ENCODE data around the gene TMEM254.
"Not testable (repeated sequence)": the region's sequence is repeated elsewhere in the genome, so short reads cannot be mapped to it uniquely, and the experiment has no call there.

TMEM254 gene

DNA sequence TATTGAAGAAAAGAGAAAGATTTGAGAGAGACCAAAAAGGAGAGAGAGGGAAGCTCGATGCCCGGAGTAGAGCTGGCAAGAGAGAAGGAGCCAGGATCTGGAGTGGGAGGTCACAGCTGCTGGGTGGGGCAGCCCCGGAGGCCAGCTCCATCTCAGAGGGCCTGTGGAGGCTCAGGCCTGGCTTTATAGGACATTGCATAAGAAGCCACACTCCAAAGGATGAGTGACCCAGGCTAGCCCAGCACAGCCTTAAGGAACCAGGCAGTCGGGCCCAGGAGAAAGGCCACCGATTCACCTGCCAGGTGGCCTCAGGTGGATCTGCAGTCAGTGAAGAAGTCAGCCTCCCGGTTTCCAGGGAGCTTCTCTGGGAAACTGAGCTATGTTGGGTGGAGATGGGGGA, 54.7 kb downstream of the TMEM254 start:
- no peaks in the 10 kb centered on the region for H3K9me3 Mint-ChIP-seq
- no peak overlapping the region for H3K4me3 Mint-ChIP-seq
- no peak for DNase-seq
- H3K36me3 Mint-ChIP-seq = no peaks in the 10 kb centered on the region
- CTCF ChIA-PET = interaction anchor here (1.1 to 1.4 kb wide), 2 partner anchors 10 to 75 kb away, joined by 3 to 5 read pairs; no protein-coding TSS in a partner anchor
- H3K27me3 Mint-ChIP-seq = peaks cover 59% of the 10 kb centered on the region
- no peak overlapping the region for H3K27ac Mint-ChIP-seq
- no peaks in the 10 kb centered on the region for H3K4me1 Mint-ChIP-seq

DNA sequence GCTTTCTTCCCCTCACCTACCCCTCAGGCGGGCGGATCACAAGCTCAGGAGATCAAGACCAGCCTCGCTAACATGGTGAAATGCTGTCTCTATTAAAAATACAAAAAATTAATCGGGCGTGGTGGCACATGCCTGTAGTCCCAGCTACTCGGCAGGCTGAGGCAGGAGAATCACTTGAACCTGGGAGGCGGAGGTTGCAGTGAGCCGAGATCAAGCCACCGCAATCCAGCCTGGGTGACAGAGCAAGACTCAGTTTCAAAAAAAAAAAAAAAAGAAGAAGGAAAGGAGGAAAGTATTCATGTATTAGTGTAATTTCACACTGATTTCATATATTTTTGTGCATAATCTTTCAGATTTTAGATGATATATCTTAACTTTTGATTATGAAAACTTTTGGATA, 55.2 kb downstream of the TMEM254 start:
- H3K9me3 Mint-ChIP-seq, H3K27ac Mint-ChIP-seq, H3K4me1 Mint-ChIP-seq, DNase-seq, H3K4me3 Mint-ChIP-seq, H3K36me3 Mint-ChIP-seq: not testable (repeated sequence)
- H3K27me3 Mint-ChIP-seq = peaks cover 62% of the 10 kb centered on the region
- CTCF ChIA-PET = interaction anchor here (1.1 to 1.4 kb wide), 2 partner anchors 10 to 75 kb away, joined by 3 to 5 read pairs; no protein-coding TSS in a partner anchor

DNA sequence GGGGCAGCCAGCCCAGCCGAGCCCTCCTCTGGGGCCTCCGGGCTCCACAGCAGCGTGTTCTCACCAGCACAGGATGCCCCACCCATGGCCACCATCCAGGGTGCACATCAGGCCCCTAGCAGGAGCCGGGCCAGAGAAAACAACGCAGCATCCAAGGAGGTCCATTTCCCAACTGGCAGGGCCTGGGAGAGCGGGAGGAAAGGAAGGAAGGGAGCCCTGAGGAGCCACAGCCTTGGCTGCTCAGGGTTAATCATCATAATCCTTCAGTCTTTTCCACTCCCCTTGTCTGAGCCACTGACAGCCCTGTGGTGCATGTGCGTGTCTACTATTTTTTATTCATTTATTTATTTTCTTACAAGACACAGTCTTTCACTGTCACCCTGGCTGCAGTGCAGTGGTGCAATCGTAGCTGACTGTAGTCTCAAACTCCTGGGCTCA, 57.7 kb downstream of the TMEM254 start:
- no peaks in the 10 kb centered on the region for H3K9me3 Mint-ChIP-seq
- no peak for DNase-seq
- no peak overlapping the region for H3K27ac Mint-ChIP-seq
- H3K36me3 Mint-ChIP-seq = no peaks in the 10 kb centered on the region
- CTCF ChIA-PET = no interaction called here
- no peak overlapping the region for H3K4me3 Mint-ChIP-seq
- H3K4me1 Mint-ChIP-seq = no peaks in the 10 kb centered on the region
- peaks cover 72% of the 10 kb centered on the region for H3K27me3 Mint-ChIP-seq

DNA sequence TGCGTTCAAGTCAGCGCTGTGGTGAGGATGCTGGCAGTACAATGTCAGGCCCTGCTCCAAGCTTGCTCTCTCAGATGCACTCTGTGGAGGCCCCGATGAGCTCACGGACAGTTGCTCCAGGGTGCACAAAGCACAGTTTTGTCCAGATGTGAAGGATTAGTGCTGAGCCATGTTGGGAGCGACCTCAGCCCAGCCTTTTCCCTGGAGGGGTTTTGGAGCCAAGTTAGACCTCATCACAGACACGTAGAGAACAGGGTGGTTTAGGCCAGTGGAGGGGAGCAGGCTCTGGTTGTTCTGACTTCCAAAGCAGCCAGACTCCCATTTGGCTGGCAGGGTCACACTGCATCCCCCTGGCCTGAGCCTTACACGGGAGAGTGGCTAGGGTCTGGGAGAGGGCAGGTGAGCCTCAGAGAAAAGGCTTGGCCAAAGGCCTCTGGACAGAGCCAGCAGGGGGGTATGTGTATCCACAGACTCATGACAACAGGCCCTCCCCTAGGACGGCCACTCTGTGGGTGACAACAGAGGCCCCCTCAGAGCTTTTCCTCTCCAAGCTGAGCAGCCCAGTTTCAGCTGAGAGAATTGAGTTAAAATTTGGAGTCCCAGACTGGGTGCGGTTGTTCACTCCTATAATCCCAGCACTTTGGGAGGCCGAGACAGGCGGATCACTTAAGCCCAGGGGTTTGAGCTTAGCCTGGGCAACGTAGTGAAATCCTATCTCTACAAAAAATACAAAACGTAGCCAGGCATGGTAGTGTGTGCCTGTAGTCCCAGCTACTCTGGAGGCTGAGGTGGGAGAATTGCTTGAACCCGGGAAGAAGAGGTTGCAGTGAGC, 58.8 kb downstream of the TMEM254 start:
- no peaks in the 10 kb centered on the region for H3K9me3 Mint-ChIP-seq
- H3K27me3 Mint-ChIP-seq = peaks cover 70% of the 10 kb centered on the region
- no peak for DNase-seq
- H3K4me3 Mint-ChIP-seq = no peak overlapping the region
- H3K27ac Mint-ChIP-seq = no peak overlapping the region
- CTCF ChIA-PET = interaction anchor here (0.7 to 1.3 kb wide), 2 partner anchors 17 to 85 kb away, joined by 3 read pairs; no protein-coding TSS in a partner anchor
- no peaks in the 10 kb centered on the region for H3K36me3 Mint-ChIP-seq
- H3K4me1 Mint-ChIP-seq = no peaks in the 10 kb centered on the region

DNA sequence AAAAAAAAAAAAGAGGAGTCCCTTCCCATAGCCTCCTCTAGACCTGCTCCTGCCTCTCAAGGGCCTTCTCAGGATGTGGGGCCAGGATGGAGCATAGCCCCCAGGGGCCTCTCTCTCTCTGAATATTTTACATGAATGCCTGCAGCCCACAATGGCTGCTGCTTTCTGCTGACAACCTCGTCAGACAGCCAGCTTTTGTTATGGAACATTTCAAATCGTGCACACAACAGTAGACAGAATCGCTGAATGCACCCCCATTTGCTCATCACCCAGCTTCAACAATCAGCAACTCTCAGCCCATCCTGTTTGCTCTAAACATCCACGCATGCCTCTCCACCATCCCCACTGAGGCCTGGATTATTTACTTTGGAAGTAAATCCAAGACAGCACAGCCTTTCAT, 59.5 kb downstream of the TMEM254 start:
- Mint-ChIP-seq H3K27me3 (peaks cover 64% of the 10 kb centered on the region), H3K9me3 (no peaks in the 10 kb centered on the region), H3K27ac (no peak overlapping the region), H3K4me1 (no peaks in the 10 kb centered on the region), H3K36me3 (no peaks in the 10 kb centered on the region), H3K4me3 (no peak overlapping the region)
- CTCF ChIA-PET = interaction anchor here (0.7 to 1.3 kb wide), 3 partner anchors 18 to 85 kb away, joined by 3 read pairs; no protein-coding TSS in a partner anchor
- no peak for DNase-seq

DNA sequence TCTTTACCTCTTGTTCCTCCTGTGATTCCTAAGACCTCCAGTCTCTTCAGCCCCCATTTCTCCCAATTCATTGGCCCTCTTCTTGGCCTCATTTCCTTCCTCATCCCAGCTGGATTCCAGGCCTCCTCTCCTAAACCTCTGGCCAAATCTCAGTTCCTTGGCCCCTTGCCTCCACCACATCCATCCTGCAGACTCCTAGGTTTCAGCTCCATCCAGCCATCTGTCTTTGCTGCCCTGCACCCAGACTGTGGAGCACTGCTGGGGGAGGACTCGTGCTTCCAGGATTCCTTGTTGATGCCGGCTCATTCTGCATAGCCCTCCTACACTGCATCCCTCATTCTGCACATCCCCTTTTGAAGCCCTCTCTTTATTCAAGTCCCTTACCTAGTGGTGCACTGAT, 60.8 kb downstream of the TMEM254 start:
- CTCF ChIA-PET = no interaction called here
- Mint-ChIP-seq H3K4me3 (no peak overlapping the region), H3K27ac (no peak overlapping the region)

DNA sequence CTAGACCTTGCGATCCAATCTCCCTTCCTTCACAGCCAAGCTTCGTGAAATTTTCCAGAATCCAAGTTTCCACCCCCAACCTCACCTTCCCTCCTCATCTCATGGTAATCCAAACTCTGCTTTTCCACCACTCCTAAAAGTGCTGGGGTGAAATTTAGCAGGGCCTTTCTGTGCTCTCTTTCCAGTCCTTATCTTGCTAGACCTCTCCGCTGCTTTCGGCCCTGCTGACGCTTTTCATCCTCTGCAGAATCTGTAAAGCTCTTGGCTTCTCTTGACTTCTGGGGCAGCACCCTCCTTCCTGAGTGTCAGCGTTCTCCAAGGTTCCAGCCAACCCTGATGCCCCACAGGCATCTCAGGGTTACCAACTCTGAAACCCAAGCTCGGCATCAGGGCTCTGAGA, 61.8 kb downstream of the TMEM254 start:
- CTCF ChIA-PET = interaction anchor here (1.0 to 1.1 kb wide), 2 partner anchors 17 to 82 kb away, joined by 3 to 4 read pairs; no protein-coding TSS in a partner anchor
- peaks cover 49% of the 10 kb centered on the region for H3K27me3 Mint-ChIP-seq
- H3K4me1 Mint-ChIP-seq = peaks cover 15% of the 10 kb centered on the region
- H3K4me3 Mint-ChIP-seq = no peak overlapping the region
- peak overlapping the region; percentile 80 for H3K27ac Mint-ChIP-seq
- no peak for DNase-seq
- H3K9me3 Mint-ChIP-seq = no peaks in the 10 kb centered on the region
- no peaks in the 10 kb centered on the region for H3K36me3 Mint-ChIP-seq

More for the DNA sequence above, 60.8 kb downstream of the TMEM254 start:
- Mint-ChIP-seq H3K27me3 (peaks cover 50% of the 10 kb centered on the region), H3K9me3 (no peaks in the 10 kb centered on the region), H3K36me3 (no peaks in the 10 kb centered on the region), H3K4me1 (peaks cover 6% of the 10 kb centered on the region)
- DNase-seq = no peak

DNA sequence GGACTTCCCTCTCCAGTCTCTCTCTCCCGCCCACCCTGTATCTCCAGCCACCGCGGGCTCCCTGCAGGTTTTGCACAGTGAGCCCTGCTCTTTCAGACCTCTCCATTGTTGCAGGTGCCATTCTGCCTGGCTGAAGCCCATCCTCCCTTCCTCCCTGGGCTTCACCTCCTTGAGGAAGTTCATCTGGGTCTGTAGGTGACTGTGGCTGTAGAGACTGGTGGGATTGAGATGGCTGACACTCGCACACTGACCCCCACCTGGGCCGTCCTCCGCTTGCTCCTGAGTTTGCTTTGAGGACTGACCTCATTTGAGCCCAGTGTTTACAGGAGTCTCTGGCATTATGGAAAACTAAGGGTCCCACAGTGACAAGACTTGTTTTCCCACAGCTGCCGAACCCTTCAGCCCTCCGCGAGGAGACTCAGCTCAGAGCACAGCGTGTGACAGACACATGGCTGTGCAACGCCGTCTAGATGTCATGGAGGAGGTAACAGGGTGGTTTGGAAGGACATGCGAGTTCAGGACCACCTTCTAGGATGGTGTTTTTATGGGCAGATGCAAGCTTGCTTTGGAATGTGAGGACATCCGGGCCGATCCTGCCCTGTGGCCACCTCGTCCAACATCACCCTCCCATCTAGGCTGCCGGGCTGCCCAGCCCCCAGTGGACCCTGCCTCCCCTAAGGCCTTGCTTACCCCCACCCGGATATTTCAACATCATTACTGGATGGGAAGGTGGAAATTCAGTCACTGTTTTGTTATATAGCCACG, 63.4 kb downstream of the TMEM254 start:
- no peak overlapping the region for H3K4me3 Mint-ChIP-seq
- peaks cover 37% of the 10 kb centered on the region for H3K27me3 Mint-ChIP-seq
- CTCF ChIA-PET = interaction anchor here (1.2 to 5.0 kb wide), 4 partner anchors 10 to 635 kb away, joined by 3 to 94 read pairs (median 18); partner anchors contain the start of genes ANXA11 and PLAC9
- no peaks in the 10 kb centered on the region for H3K36me3 Mint-ChIP-seq
- no peak for DNase-seq
- H3K9me3 Mint-ChIP-seq = no peaks in the 10 kb centered on the region
- no peak overlapping the region for H3K27ac Mint-ChIP-seq
- peaks cover 21% of the 10 kb centered on the region for H3K4me1 Mint-ChIP-seq
